CD4-positive, alpha-beta T cell (primary cell): ENCODE measurements around the gene RPS15. TPM values are rescaled to one million over a fixed set of nuclear protein-coding genes. Genes with fewer than 3 reads are reported as not detected.

ENCODE experiments used
- ATAC-seq: fragments of 200-7000 bp; cut with Tn5 transposase; one replicate; pipeline ENCODE4 v1.10.0; 2022; ENCODE audit warnings: mild to moderate bottlenecking; ENCODE audit not compliant: poor library complexity
- CTCF ChIA-PET: fragments of 350-600 bp; sonication (Branson Sonifier 250); formaldehyde crosslinking; loops from one replicate; lab custom pipeline; 2021; ENCODE audit warnings: antibody characterized with exemption, inconsistent platforms; lab: Charles Lee
- POLR2A ChIA-PET: fragments of 350-600 bp; sonication (Branson Sonifier 250); formaldehyde crosslinking; loops from one replicate; lab custom pipeline; 2021; ENCODE audit warnings: antibody characterized with exemption, inconsistent platforms; lab: Charles Lee
- DNase-seq, 14 experiments: peaks; one replicate each; pipeline ENCODE4 v3.0.0-alpha.2; 2013 to 2020; ENCODE audit warnings: mixed read lengths in 2 of 14
- H3K27ac ChIP-seq, 2 donors: one replicate each; pipeline versions ENCODE4 v1.5.1 to v1.7.0; 2013; ENCODE audit warnings: low read length in 2 of 2, low read depth in 1 of 2, mild to moderate bottlenecking in 1 of 2
- H3K27me3 ChIP-seq, 2 experiments: 1 replicate in 1 of 2; 2 replicates in 1 of 2; pipeline versions ENCODE4 v1.6.1 to v1.7.0; 2013; ENCODE audit warnings: low read length in 2 of 2, control low read depth in 1 of 2, mild to moderate bottlenecking in 1 of 2, moderate library complexity in 1 of 2; ENCODE audit not compliant: insufficient read depth in 2 of 2, control insufficient read depth in 1 of 2
- H3K36me3 ChIP-seq: one replicate; pipeline ENCODE4 v1.6.1; 2013; ENCODE audit warnings: low read length, control low read depth; ENCODE audit not compliant: insufficient read depth
- H3K4me1 ChIP-seq: one replicate; pipeline ENCODE4 v1.6.1; 2013; ENCODE audit warnings: low read length, control low read depth; ENCODE audit not compliant: insufficient read depth
- H3K4me3 ChIP-seq: one replicate; pipeline ENCODE4 v1.5.1; 2013; ENCODE audit warnings: mild to moderate bottlenecking, low read length, moderate library complexity
- H3K9me3 ChIP-seq, 2 experiments: 1 replicate in 1 of 2; 2 replicates in 1 of 2; pipeline versions ENCODE4 v1.6.1 to v1.7.0; 2013; ENCODE audit warnings: low read length in 2 of 2, mild to moderate bottlenecking in 2 of 2, control low read depth in 1 of 2, moderate library complexity in 1 of 2; ENCODE audit not compliant: control insufficient read depth in 1 of 2, insufficient read depth in 1 of 2
- H3K27ac Mint-ChIP-seq: one replicate; pipeline ENCODE4 v1.8.0; 2020; ENCODE audit warnings: mixed read lengths
- H3K27me3 Mint-ChIP-seq: one replicate; pipeline ENCODE4 v1.8.0; 2021; ENCODE audit warnings: mixed read lengths
- H3K36me3 Mint-ChIP-seq: one replicate; pipeline ENCODE4 v1.8.0; 2021; ENCODE audit warnings: low read depth, mixed read lengths
- H3K4me1 Mint-ChIP-seq: one replicate; pipeline ENCODE4 v1.8.0; 2021; ENCODE audit warnings: low read depth, mixed read lengths
- H3K4me3 Mint-ChIP-seq: one replicate; pipeline ENCODE4 v1.8.0; 2020; ENCODE audit warnings: mild to moderate bottlenecking, mixed read lengths
- H3K9me3 Mint-ChIP-seq: one replicate; pipeline ENCODE4 v1.8.0; 2020; ENCODE audit warnings: mixed read lengths
- CTCF ChIP-seq: fragments of 200-600 bp; IDR thresholded peaks from one replicate; pipeline ENCODE4 v1.8.0; 2022; ENCODE audit warnings: antibody characterized with exemption, mild to moderate bottlenecking
- intact Hi-C, 2 experiments: fragments of 100-400 bp; cut with DNase I in 1 of 2; cut with micrococcal nuclease in 1 of 2; formaldehyde crosslinking; loops; one replicate each; pipeline versions ENCODE4 v1.15.1 to v1.9.0; 2023 to 2025; cut with DNase I, micrococcal nuclease
- total RNA-seq, 174 experiments: library from RNA in 2 of 174; stranded (reverse) in 2 of 174; gene quantifications; one replicate each; pipeline ENCODE4 v1.2.3 and lab custom pipeline; 2021 to 2026

RPS15 gene
- total RNA-seq, 2 experiments from 2014 or later = 2,193 to 2,200 TPM

GRCh38 chr19:1459479-1459878 is 21.3 kb downstream of the RPS15 start:
- DNase-seq (peak in 1 of 14 experiments; percentile 37), ATAC-seq (no peak)
- Histone ChIP-seq H3K9me3 (peaks cover 0 to 16% of the 10 kb centered on the region in 2 experiments), H3K4me3 (no peak overlapping the region), H3K36me3 (no peaks in the 10 kb centered on the region), H3K27ac (no peak overlapping the region), H3K4me1 (peaks cover 26% of the 10 kb centered on the region), H3K27me3 (peaks cover 28 to 30% of the 10 kb centered on the region in 2 experiments)
- ChIA-PET POLR2A (no interaction called here), CTCF (no interaction called here)
- peaks cover 31% of the 10 kb centered on the region for H3K27me3 Mint-ChIP-seq
- H3K36me3 Mint-ChIP-seq = no peaks in the 10 kb centered on the region
- no peaks in the 10 kb centered on the region for H3K9me3 Mint-ChIP-seq
- H3K4me3 Mint-ChIP-seq = no peak overlapping the region
- no peak for TF ChIP-seq CTCF
- peaks cover 17% of the 10 kb centered on the region for H3K4me1 Mint-ChIP-seq
- no peak overlapping the region for H3K27ac Mint-ChIP-seq
- intact Hi-C loops = no loop called here

- Mint-ChIP-seq H3K4me3 (no peak overlapping the region), H3K27ac (no peak overlapping the region), H3K4me1 (peaks cover 10% of the 10 kb centered on the region), H3K9me3 (no peaks in the 10 kb centered on the region), H3K36me3 (no peaks in the 10 kb centered on the region), H3K27me3 (peaks cover 23% of the 10 kb centered on the region)
- Histone ChIP-seq H3K27ac (no peak overlapping the region), H3K9me3 (peaks cover 0 to 14% of the 10 kb centered on the region in 2 experiments), H3K36me3 (no peaks in the 10 kb centered on the region), H3K4me3 (no peak overlapping the region), H3K27me3 (peaks cover 23 to 24% of the 10 kb centered on the region in 2 experiments), H3K4me1 (peaks cover 18% of the 10 kb centered on the region)
- ATAC-seq = no peak
- CTCF ChIA-PET = interaction anchor here (0.6 kb wide), 1 partner anchor 1542 kb away, joined by 5 read pairs; no protein-coding TSS in a partner anchor
- no peak for DNase-seq
- TF ChIP-seq CTCF = no peak
- intact Hi-C loops = no loop called here
- POLR2A ChIA-PET = no interaction called here
These were observed 22.1 kb downstream of the RPS15 start for GRCh38 chr19:1460033-1460995.

- no peak for ATAC-seq
- H3K27me3 Mint-ChIP-seq = peaks cover 16% of the 10 kb centered on the region
These were observed 23.7 kb downstream of the RPS15 start for GRCh38 chr19:1461862-1462261.

More at GRCh38 chr19:1461862-1462261, 23.7 kb downstream of the RPS15 start:
- Histone ChIP-seq H3K27ac (no peak overlapping the region), H3K9me3 (peaks cover 0 to 8% of the 10 kb centered on the region in 2 experiments), H3K27me3 (peaks cover 16 to 18% of the 10 kb centered on the region in 2 experiments), H3K4me3 (no peak overlapping the region), H3K36me3 (no peaks in the 10 kb centered on the region), H3K4me1 (peaks cover 19% of the 10 kb centered on the region)
- Mint-ChIP-seq H3K9me3 (no peaks in the 10 kb centered on the region), H3K36me3 (no peaks in the 10 kb centered on the region), H3K27ac (no peak overlapping the region), H3K4me3 (no peak overlapping the region), H3K4me1 (peaks cover 5% of the 10 kb centered on the region)
- TF ChIP-seq CTCF = no peak
- POLR2A ChIA-PET = no interaction called here
- no peak for DNase-seq
- CTCF ChIA-PET = no interaction called here
- intact Hi-C loops = no loop called here
